ENCODE measurements around the gene PDGFD. TPM values are rescaled to one million over a fixed set of nuclear protein-coding genes. Genes with fewer than 3 reads are reported as not detected.
"Not testable (repeated sequence)": the region's sequence is repeated elsewhere in the genome, so short reads cannot be mapped to it uniquely, and the experiment has no call there.

PDGFD gene
- total and polyA plus RNA-seq, 8 donors: 9.9 to 52.1 (median 20.2) TPM

- 87 to 95% methylated on average over 4 of the region's 4 CpGs for WGBS, 2 donors
- FAIRE-seq: no peak
- Histone ChIP-seq H3K4me1 (peaks cover 12 to 22% (median 14%) of the 10 kb centered on the region in 3 donors), H3K36me3 (no peaks in the 10 kb centered on the region), H3K27me3 (no peaks in the 10 kb centered on the region), H3K27ac (no peak overlapping the region), H3K9me3 (no peaks in the 10 kb centered on the region), H3K4me3 (no peak overlapping the region)
- ATAC-seq: no peak
- intact Hi-C loops (cut with DNase I): no loop called here
- DNase-seq: no peak
- TF ChIP-seq, protein P1, sequence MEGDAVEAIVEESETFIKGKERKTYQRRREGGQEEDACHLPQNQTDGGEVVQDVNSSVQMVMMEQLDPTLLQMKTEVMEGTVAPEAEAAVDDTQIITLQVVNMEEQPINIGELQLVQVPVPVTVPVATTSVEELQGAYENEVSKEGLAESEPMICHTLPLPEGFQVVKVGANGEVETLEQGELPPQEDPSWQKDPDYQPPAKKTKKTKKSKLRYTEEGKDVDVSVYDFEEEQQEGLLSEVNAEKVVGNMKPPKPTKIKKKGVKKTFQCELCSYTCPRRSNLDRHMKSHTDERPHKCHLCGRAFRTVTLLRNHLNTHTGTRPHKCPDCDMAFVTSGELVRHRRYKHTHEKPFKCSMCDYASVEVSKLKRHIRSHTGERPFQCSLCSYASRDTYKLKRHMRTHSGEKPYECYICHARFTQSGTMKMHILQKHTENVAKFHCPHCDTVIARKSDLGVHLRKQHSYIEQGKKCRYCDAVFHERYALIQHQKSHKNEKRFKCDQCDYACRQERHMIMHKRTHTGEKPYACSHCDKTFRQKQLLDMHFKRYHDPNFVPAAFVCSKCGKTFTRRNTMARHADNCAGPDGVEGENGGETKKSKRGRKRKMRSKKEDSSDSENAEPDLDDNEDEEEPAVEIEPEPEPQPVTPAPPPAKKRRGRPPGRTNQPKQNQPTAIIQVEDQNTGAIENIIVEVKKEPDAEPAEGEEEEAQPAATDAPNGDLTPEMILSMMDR (IDR thresholded peaks at IDR 0.05): no peak
These were observed 112.2 kb downstream of the PDGFD start for GRCh38 chr11:104051778-104052177.

DNA sequence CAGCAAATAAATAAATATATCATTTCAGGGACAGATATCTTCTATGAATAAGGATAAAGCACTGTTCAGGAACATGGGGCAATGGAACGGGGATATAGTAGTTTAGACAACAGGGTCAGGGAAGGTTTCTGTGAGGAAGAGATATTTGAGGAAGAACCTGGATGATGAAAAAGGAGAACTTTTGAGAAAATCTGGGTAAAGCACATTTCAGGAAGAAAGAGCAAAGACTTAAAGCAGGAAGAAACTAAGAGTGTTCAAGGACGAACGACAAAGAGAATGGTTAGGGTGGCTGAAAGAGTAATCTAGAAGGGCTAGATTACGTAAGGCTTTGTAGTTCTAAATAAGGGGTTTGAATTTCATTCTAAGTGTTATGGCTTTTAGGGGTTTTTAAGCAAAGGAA, 114.8 kb downstream of the PDGFD start:
- TF ChIP-seq, protein P1 (IDR thresholded peaks at IDR 0.05): no peak
- Histone ChIP-seq H3K4me3 (no peak overlapping the region), H3K36me3 (no peaks in the 10 kb centered on the region), H3K27ac (no peak overlapping the region), H3K4me1 (peaks cover 0 to 4% (median 3%) of the 10 kb centered on the region in 3 donors), H3K27me3 (no peaks in the 10 kb centered on the region), H3K9me3 (no peaks in the 10 kb centered on the region)
- intact Hi-C loops (cut with DNase I): no loop called here
- ATAC-seq (no peak), DNase-seq (no peak), FAIRE-seq (no peak)
- 91 to 93% methylated on average over 4 of the region's 4 CpGs for WGBS, 2 donors

GRCh38 chr11:104046858-104047257, 117.1 kb downstream of the PDGFD start:
- H3K4me1 ChIP-seq; FAIRE-seq; H3K36me3 ChIP-seq; H3K9me3 ChIP-seq; ATAC-seq; H3K4me3 ChIP-seq; intact Hi-C loops (cut with DNase I); DNase-seq; H3K27ac ChIP-seq; H3K27me3 ChIP-seq: not testable (repeated sequence)
- 87 to 97% methylated on average over 3 of the region's 3 CpGs for WGBS, 2 donors

- intact Hi-C loops (cut with DNase I): no loop called here
- WGBS, 2 donors: 91 to 96% methylated on average over 2 of the region's 2 CpGs
- ATAC-seq (no peak), DNase-seq (no peak), FAIRE-seq (no peak)
- Histone ChIP-seq H3K27ac (no peak overlapping the region), H3K4me1 (no peaks in the 10 kb centered on the region), H3K36me3 (no peaks in the 10 kb centered on the region), H3K27me3 (no peaks in the 10 kb centered on the region), H3K9me3 (no peaks in the 10 kb centered on the region), H3K4me3 (no peak overlapping the region)
- TF ChIP-seq, protein P1 (IDR thresholded peaks at IDR 0.05): no peak
These were observed 117.6 kb downstream of the PDGFD start for GRCh38 chr11:104046331-104046730.

DNA sequence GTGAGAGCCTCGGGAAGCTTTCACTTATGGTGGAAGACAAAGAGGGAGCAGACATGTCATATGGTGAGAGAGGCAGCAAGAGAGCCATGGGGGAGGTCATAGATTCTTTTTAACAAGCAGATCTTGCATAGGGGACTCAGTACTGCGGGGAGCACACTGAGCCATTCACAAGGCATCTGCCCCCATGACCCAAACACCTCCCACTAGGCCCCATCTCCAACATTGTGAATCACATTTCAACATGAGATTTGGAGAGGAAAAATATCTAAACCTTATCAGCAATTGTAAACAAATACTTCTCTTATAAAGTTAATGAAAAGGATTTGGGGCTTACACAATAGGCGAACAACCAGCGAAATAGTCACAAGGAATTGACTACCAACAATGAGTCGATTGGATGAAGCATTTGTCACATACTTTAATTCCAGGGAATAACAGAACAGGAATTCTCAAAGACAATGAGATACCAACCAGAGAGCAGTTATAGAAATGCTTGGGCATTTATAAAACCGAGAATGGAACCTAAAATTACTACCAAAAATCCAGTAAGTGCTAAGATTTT, 120.2 kb downstream of the PDGFD start:
- no peaks in the 10 kb centered on the region for H3K9me3 ChIP-seq
- intact Hi-C loops (cut with DNase I): no loop called here
- no peak overlapping the region for H3K4me3 ChIP-seq
- DNase-seq (no peak), ATAC-seq (no peak), FAIRE-seq (no peak)
- TF ChIP-seq, protein P1 (IDR thresholded peaks at IDR 0.05): no peak
- H3K4me1 ChIP-seq: no peaks in the 10 kb centered on the region
- no peak overlapping the region for H3K27ac ChIP-seq
- WGBS, 2 donors: 79 to 81% methylated on average over 6 of the region's 6 CpGs
- H3K36me3 ChIP-seq: no peaks in the 10 kb centered on the region
- no peaks in the 10 kb centered on the region for H3K27me3 ChIP-seq
